HEK293 (cell line): Measurements from ENCODE around the gene BBC3.

ENCODE experiments used
- CTCF ChIP-seq: fragments of 450-650 bp; formaldehyde crosslinking; IDR thresholded peaks from 2 replicates; pipeline ENCODE4 v1.5.1; 2016; ENCODE audit warnings: missing biosample characterization, missing genetic modification characterization
- GFI1B ChIP-seq: fragments of 450-650 bp; formaldehyde crosslinking; IDR thresholded peaks from 2 replicates; pipeline ENCODE4 v1.5.1; 2016; ENCODE audit warnings: missing biosample characterization, missing genetic modification characterization
- MZF1 ChIP-seq: fragments of 450-650 bp; formaldehyde crosslinking; IDR thresholded peaks from 2 replicates; pipeline ENCODE4 v1.5.1; 2017; ENCODE audit warnings: missing biosample characterization, missing genetic modification characterization, borderline replicate concordance
- REPIN1 ChIP-seq: fragments of 450-650 bp; formaldehyde crosslinking; IDR thresholded peaks from 2 replicates; pipeline ENCODE4 v1.5.1; 2017; ENCODE audit warnings: missing biosample characterization, missing genetic modification characterization, low read depth
- ZBTB49 ChIP-seq: fragments of 450-650 bp; formaldehyde crosslinking; IDR thresholded peaks from 2 replicates; pipeline ENCODE4 v1.5.1; 2016; ENCODE audit warnings: missing biosample characterization, missing genetic modification characterization, low read depth
- ZBTB8A ChIP-seq: fragments of 450-650 bp; formaldehyde crosslinking; IDR thresholded peaks from 2 replicates; pipeline ENCODE4 v1.5.1; 2016; ENCODE audit warnings: missing biosample characterization, missing genetic modification characterization
- ZNF114 ChIP-seq: fragments of 450-650 bp; formaldehyde crosslinking; IDR thresholded peaks from 2 replicates; pipeline ENCODE4 v1.5.0; 2017; ENCODE audit warnings: missing biosample characterization, missing genetic modification characterization
- ZNF274 ChIP-seq, 2 experiments: fragments of 200-500 bp in 1 of 2; fragments of 450-650 bp in 1 of 2; sonication (Bioruptor generic) in 1 of 2; formaldehyde crosslinking in 1 of 2; IDR thresholded peaks; 2 replicates each; pipeline versions ENCODE4 v1.5.1 to v1.6.1; 2014 to 2016; ENCODE audit warnings: borderline replicate concordance in 1 of 2, inconsistent platforms in 1 of 2, low read length in 1 of 2, missing biosample characterization in 1 of 2, missing genetic modification characterization in 1 of 2
- ZNF366 ChIP-seq: fragments of 450-650 bp; formaldehyde crosslinking; conservative IDR thresholded peaks from 2 replicates; pipeline ENCODE4 v1.5.1; 2016; ENCODE audit warnings: missing biosample characterization, missing genetic modification characterization
- ZNF48 ChIP-seq: fragments of 450-650 bp; formaldehyde crosslinking; IDR thresholded peaks from 2 replicates; pipeline ENCODE4 v1.5.1; 2016; ENCODE audit warnings: missing biosample characterization, missing genetic modification characterization
- ZNF549 ChIP-seq: fragments of 450-650 bp; IDR thresholded peaks from 2 replicates; pipeline ENCODE4 v1.5.1; 2018; ENCODE audit warnings: missing biosample characterization, missing genetic modification characterization, mild to moderate bottlenecking, inconsistent platforms, moderate library complexity
- ZNF645 ChIP-seq: fragments of 450-650 bp; formaldehyde crosslinking; IDR thresholded peaks from 2 replicates; pipeline ENCODE4; 2016; ENCODE audit warnings: missing biosample characterization, missing genetic modification characterization
- ZNF785 ChIP-seq: fragments of 450-650 bp; formaldehyde crosslinking; IDR thresholded peaks from 2 replicates; pipeline ENCODE4 v1.5.1; 2016; ENCODE audit warnings: missing biosample characterization, missing genetic modification characterization
- ZNF830 ChIP-seq: fragments of 450-650 bp; IDR thresholded peaks from 2 replicates; pipeline ENCODE4 v1.5.0; 2018; ENCODE audit warnings: missing biosample characterization, missing genetic modification characterization, low read depth, mild to moderate bottlenecking, moderate library complexity

- TF ChIP-seq CTCF (tag by site-specific recombination): no peak
- no peak for TF ChIP-seq ZNF645
- TF ChIP-seq ZNF830 (tag by site-specific recombination): no peak
- no peak for TF ChIP-seq ZNF785 (tag by site-specific recombination)
- no peak for TF ChIP-seq GFI1B (tag by site-specific recombination)
- no peak for TF ChIP-seq ZNF114 (tag by site-specific recombination)
- no peak for TF ChIP-seq ZBTB8A
- peak; percentile 87 for TF ChIP-seq ZNF366 (tag by site-specific recombination)
- no peak for TF ChIP-seq ZNF274 (IDR thresholded peaks at IDR 0.05; ENCODE audit: low read length)
- TF ChIP-seq ZNF274 (tag by site-specific recombination; IDR thresholded peaks at IDR 0.05; ENCODE audit: borderline replicate concordance): no peak
- no peak for TF ChIP-seq REPIN1 (tag by site-specific recombination)
- TF ChIP-seq ZNF549: no peak
- TF ChIP-seq ZNF48 (tag by site-specific recombination): no peak
- no peak for TF ChIP-seq MZF1 (tag by site-specific recombination)
- TF ChIP-seq ZBTB49 (tag by site-specific recombination): no peak
These were observed 1.6 kb upstream of the BBC3 start for GRCh38 chr19:47232422-47233211.
